A549 (cell line): Measurements from ENCODE around the gene SPAG9. TPM values are rescaled to one million over a fixed set of nuclear protein-coding genes. Genes with fewer than 3 reads are reported as not detected.

Experiments used
- ATAC-seq, 2 experiments: fragments of 200-7000 bp in 1 of 2; fragments of >200 bp in 1 of 2; cut with Nextera tagmentation in 1 of 2; cut with Tn5 transposase in 1 of 2; 3 replicates each; pipeline versions ENCODE4 v1.8.0 to v1.9.1; 2018 to 2020; ENCODE audit warnings: mild to moderate bottlenecking in 1 of 2, moderate library complexity in 1 of 2
- CTCF ChIA-PET: fragments of 300-600 bp; sonication (Branson Sonifier 250); formaldehyde crosslinking; extraction: SDS; loops from one replicate; lab custom pipeline; 2021; ENCODE audit warnings: antibody characterized with exemption, inconsistent platforms; lab: Yijun Ruan, JAX
- POLR2A ChIA-PET: fragments of 350-600 bp; formaldehyde crosslinking; extraction: SDS; loops from one replicate; lab custom pipeline; 2021; ENCODE audit warnings: antibody characterized with exemption, inconsistent platforms; lab: Yijun Ruan, JAX
- DNase-seq, 2 experiments: peaks; one replicate each; pipeline versions ENCODE4 v3.0.0 to v3.0.0-alpha.2; 2011 to 2016; ENCODE audit warnings: low read depth in 1 of 2, low spot score in 1 of 2
- FAIRE-seq: peaks from 2 replicates; lab custom pipeline; 2011; peaks lifted over from hg19 to GRCh38; lab: Jason Lieb, UNC
- H3K27ac ChIP-seq, 2 experiments: fragments of >200 bp; sonication (Bioruptor Twin); formaldehyde crosslinking; 3 replicates each; pipeline ENCODE4 v1.5.1; 2016 to 2017
- H3K4me1 ChIP-seq: fragments of >200 bp; sonication (Bioruptor Twin); formaldehyde crosslinking; 3 replicates; pipeline ENCODE4 v1.6.1; 2016
- H3K4me2 ChIP-seq: fragments of >200 bp; sonication (Bioruptor Twin); formaldehyde crosslinking; 3 replicates; pipeline ENCODE4 v1.6.1; 2016
- H3K4me3 ChIP-seq: fragments of >200 bp; sonication (Bioruptor Twin); formaldehyde crosslinking; 3 replicates; pipeline ENCODE4 v1.5.1; 2016
- H3K9me3 ChIP-seq: fragments of >200 bp; sonication (Bioruptor Twin); formaldehyde crosslinking; 3 replicates; pipeline ENCODE4 v1.6.1; 2016
- BHLHE40 ChIP-seq: IDR thresholded peaks from 2 replicates; pipeline ENCODE4 v1.6.1; 2012; ENCODE audit warnings: low read depth, low read length, inconsistent platforms
- CBX2 ChIP-seq: fragments of 200-600 bp; sonication (generic); IDR thresholded peaks from 2 replicates; pipeline ENCODE4 v1.6.1; 2016; ENCODE audit warnings: low read depth, mild to moderate bottlenecking, borderline replicate concordance
- CBX8 ChIP-seq: fragments of 200-600 bp; sonication (generic); IDR thresholded peaks from 2 replicates; pipeline ENCODE4 v1.6.1; 2016
- CTCF ChIP-seq: fragments of >200 bp; sonication (Bioruptor Twin); formaldehyde crosslinking; IDR thresholded peaks from 3 replicates; pipeline ENCODE4 v1.5.1; 2016
- E2F6 ChIP-seq: IDR thresholded peaks from 2 replicates; pipeline ENCODE4 v1.6.1; 2012; ENCODE audit warnings: low read depth, borderline replicate concordance
- FOSL2 ChIP-seq, 2 experiments: fragments of 450-650 bp in 1 of 2; fragments of >200 bp in 1 of 2; sonication (Bioruptor Twin) in 1 of 2; formaldehyde crosslinking; IDR thresholded peaks; 2 replicates each; pipeline versions ENCODE4 v1.5.0 to v1.6.1; 2016 to 2020; ENCODE audit warnings: mild to moderate bottlenecking in 1 of 2, moderate library complexity in 1 of 2
- HEYL ChIP-seq: fragments of 250-450 bp; sonication (Bioruptor Pico); IDR thresholded peaks from 2 replicates; pipeline ENCODE4 v1.8.0; 2021; ENCODE audit warnings: mild to moderate bottlenecking, moderate library complexity
- HMGXB4 ChIP-seq: fragments of 250-450 bp; sonication (Bioruptor Pico); IDR thresholded peaks from 2 replicates; pipeline ENCODE4 v1.5.0; 2021; ENCODE audit warnings: mild to moderate bottlenecking, moderate library complexity, borderline replicate concordance
- HOXB5 ChIP-seq: fragments of 250-450 bp; sonication (Bioruptor Pico); IDR thresholded peaks from 2 replicates; pipeline ENCODE4 v1.5.0; 2020; ENCODE audit warnings: mild to moderate bottlenecking, moderate library complexity
- KDM1A ChIP-seq: fragments of 200-600 bp; sonication (generic); IDR thresholded peaks from 2 replicates; pipeline ENCODE4 v1.6.1; 2016; ENCODE audit warnings: low read depth, mild to moderate bottlenecking
- PHF8 ChIP-seq: fragments of 200-600 bp; sonication (generic); IDR thresholded peaks from 2 replicates; pipeline ENCODE4 v1.6.1; 2016; ENCODE audit warnings: low read depth, mild to moderate bottlenecking, antibody characterized with exemption, moderate library complexity, borderline replicate concordance
- ZSCAN20 ChIP-seq: fragments of 250-450 bp; sonication (Bioruptor Pico); IDR thresholded peaks from 2 replicates; pipeline ENCODE4 v1.8.0; 2022; ENCODE audit warnings: mild to moderate bottlenecking, moderate library complexity
- WGBS: methylation state at CpG from one replicate; pipeline ENCODE4 v1.1.6; 2017; ENCODE audit errors: missing lambda C conversion rate; 5-methylcytosine and 5-hydroxymethylcytosine counted together
- polyA plus RNA-seq, 4 experiments: library from polyadenylated mRNA; depleted of rRNA in 3 of 4; stranded (reverse); fragments of >200 nt; fragmentation: RNase III in 1 of 4; extraction: RNeasy Plus Mini Kit Qiagen cat#74134 plus additional on column Dnase treatment in 1 of 4; gene quantifications; 2 replicates in 3 of 4; 3 replicates in 1 of 4; pipeline ENCODE4 v1.2.3, GENCODE V29; 2011 to 2017
- TF ChIP-seq, protein P1 (sequence below): IDR thresholded peaks from 2 replicates; pipeline ENCODE4 v1.6.1; 2012

Gene SPAG9
- polyA plus RNA-seq, 2 of the 4 experiments (the other 2 are of a cell fraction) = 69.0 to 71.1 TPM

DNA sequence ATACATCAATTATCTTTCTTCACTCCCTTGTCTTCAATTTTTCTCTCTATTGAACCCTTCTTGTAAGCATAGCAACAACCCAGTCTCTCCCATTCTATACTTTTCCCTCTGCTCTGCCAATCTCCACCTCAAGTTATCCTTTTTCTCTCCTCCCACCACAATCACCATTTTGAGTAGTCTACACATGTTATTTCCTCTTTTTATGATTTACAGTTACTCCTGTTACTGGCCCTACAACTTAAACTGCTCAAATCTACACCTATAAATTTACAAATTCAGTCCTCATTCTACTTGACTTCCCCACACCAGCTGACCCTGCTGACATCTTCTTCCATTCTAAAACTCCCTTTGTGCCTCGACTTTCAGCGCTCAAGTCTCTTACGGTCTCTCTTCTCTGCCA, 84.6 kb downstream of the SPAG9 start:
- POLR2A ChIA-PET = no interaction called here
- Histone ChIP-seq H3K4me3 (no peak overlapping the region), H3K27ac (no peak overlapping the region), H3K9me3 (no peaks in the 10 kb centered on the region), H3K4me1 (no peaks in the 10 kb centered on the region), H3K4me2 (no peak overlapping the region)
- FAIRE-seq = no peak
- no peak for DNase-seq
- no peak for TF ChIP-seq ZSCAN20
- CTCF ChIA-PET = interaction anchor here (2.2 to 3.7 kb wide), 2 partner anchors 21 to 36 kb away, joined by 7 to 12 read pairs; no protein-coding TSS in a partner anchor
- ATAC-seq = no peak
- WGBS = 95% methylated on average over 3 of the region's 3 CpGs

- Histone ChIP-seq H3K4me2 (no peak overlapping the region), H3K27ac (no peak overlapping the region), H3K9me3 (no peaks in the 10 kb centered on the region), H3K4me1 (no peaks in the 10 kb centered on the region), H3K4me3 (no peak overlapping the region)
- CTCF ChIA-PET = interaction anchor here (1.0 to 3.7 kb wide), 4 partner anchors 8 to 35 kb away, joined by 3 to 12 read pairs (median 8); no protein-coding TSS in a partner anchor
- DNase-seq (no peak), ATAC-seq (no peak), FAIRE-seq (peak; percentile 46)
- TF ChIP-seq CBX2 = no peak
- TF ChIP-seq BHLHE40 = no peak
- no peak for TF ChIP-seq CBX8
- TF ChIP-seq ZSCAN20 = no peak
- TF ChIP-seq CTCF = no peak
- no peak for TF ChIP-seq HMGXB4 (CRISPR knock-in tag)
- POLR2A ChIA-PET = interaction anchor here (0.6 kb wide), 1 partner anchor 9 kb away, joined by 5 read pairs; no protein-coding TSS in a partner anchor
These were observed 85.2 kb downstream of the SPAG9 start for GRCh38 chr17:51035431-51035830.

DNA sequence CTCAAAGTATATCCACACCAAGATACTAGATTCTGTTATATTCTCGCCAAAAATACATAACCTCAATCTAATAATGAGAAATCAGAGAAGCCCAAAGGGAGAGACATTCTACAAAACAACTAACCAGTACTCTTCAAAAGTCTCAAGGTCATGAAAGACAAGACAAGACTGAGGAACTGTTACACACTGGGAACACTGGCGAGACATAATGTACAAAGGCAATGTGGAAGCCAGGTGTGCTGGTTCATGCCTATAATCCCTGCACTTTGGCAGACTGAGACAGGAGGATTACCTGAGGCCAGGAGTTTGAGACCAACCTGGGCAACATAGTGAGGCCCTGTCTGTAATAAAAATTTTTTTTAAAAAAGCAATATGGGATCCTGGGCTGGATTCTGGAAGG, 85.9 kb downstream of the SPAG9 start:
- Histone ChIP-seq H3K4me3 (no peak overlapping the region), H3K4me2 (no peak overlapping the region), H3K27ac (no peak overlapping the region), H3K4me1 (peaks cover 5% of the 10 kb centered on the region; the same call in 2 of the 3 replicates), H3K9me3 (no peaks in the 10 kb centered on the region)
- WGBS = 95% methylated on average over 2 of the region's 2 CpGs
- FAIRE-seq (no peak), ATAC-seq (no peak), DNase-seq (no peak)
- CTCF ChIA-PET = interaction anchor here (0.8 to 3.7 kb wide), 5 partner anchors 9 to 183 kb away, joined by 3 to 12 read pairs (median 7); no protein-coding TSS in a partner anchor
- POLR2A ChIA-PET = interaction anchor here (0.6 kb wide), 1 partner anchor 9 kb away, joined by 5 read pairs; no protein-coding TSS in a partner anchor
- TF ChIP-seq HMGXB4 (CRISPR knock-in tag) (no peak), E2F6 (no peak), BHLHE40 (no peak), ZSCAN20 (no peak), PHF8 (no peak), HEYL (CRISPR knock-in tag) (no peak), FOSL2 (IDR thresholded peaks at IDR 0.05) (no peak), FOSL2 (CRISPR knock-in tag; IDR thresholded peaks at IDR 0.05) (no peak), KDM1A (no peak), HOXB5 (no peak)
- TF ChIP-seq, protein P1, sequence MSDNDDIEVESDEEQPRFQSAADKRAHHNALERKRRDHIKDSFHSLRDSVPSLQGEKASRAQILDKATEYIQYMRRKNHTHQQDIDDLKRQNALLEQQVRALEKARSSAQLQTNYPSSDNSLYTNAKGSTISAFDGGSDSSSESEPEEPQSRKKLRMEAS = no peak
